22Rv1 (cell line): ENCODE results near the gene ACSF3.

Experiments
- ZFX ChIP-seq: fragments of 450-650 bp; IDR thresholded peaks from 2 replicates; pipeline ENCODE4 v1.6.1; 2017; ENCODE audit warnings: antibody characterized with exemption, borderline replicate concordance
- TF ChIP-seq, protein P1 (sequence below): fragments of 450-650 bp; IDR thresholded peaks from 2 replicates; pipeline ENCODE4 v1.5.1; 2017; ENCODE audit warnings: mild to moderate bottlenecking

GRCh38 chr16:89076159-89076558, 17.5 kb upstream of the ACSF3 start:
- TF ChIP-seq, protein P1, sequence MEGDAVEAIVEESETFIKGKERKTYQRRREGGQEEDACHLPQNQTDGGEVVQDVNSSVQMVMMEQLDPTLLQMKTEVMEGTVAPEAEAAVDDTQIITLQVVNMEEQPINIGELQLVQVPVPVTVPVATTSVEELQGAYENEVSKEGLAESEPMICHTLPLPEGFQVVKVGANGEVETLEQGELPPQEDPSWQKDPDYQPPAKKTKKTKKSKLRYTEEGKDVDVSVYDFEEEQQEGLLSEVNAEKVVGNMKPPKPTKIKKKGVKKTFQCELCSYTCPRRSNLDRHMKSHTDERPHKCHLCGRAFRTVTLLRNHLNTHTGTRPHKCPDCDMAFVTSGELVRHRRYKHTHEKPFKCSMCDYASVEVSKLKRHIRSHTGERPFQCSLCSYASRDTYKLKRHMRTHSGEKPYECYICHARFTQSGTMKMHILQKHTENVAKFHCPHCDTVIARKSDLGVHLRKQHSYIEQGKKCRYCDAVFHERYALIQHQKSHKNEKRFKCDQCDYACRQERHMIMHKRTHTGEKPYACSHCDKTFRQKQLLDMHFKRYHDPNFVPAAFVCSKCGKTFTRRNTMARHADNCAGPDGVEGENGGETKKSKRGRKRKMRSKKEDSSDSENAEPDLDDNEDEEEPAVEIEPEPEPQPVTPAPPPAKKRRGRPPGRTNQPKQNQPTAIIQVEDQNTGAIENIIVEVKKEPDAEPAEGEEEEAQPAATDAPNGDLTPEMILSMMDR: no peak
- TF ChIP-seq ZFX: no peak
